CD4-positive, alpha-beta T cell treated with Interleukin-6 for 4 hours (primary cell): ENCODE data around the gene HIP1.
"Not testable (repeated sequence)": the region's sequence is repeated elsewhere in the genome, so short reads cannot be mapped to it uniquely, and the experiment has no call there.

Experiments
- DNase-seq: peaks from one replicate; pipeline ENCODE4 v3.0.0-alpha.2; 2020; ENCODE audit warnings: mixed read lengths

Gene HIP1

DNA sequence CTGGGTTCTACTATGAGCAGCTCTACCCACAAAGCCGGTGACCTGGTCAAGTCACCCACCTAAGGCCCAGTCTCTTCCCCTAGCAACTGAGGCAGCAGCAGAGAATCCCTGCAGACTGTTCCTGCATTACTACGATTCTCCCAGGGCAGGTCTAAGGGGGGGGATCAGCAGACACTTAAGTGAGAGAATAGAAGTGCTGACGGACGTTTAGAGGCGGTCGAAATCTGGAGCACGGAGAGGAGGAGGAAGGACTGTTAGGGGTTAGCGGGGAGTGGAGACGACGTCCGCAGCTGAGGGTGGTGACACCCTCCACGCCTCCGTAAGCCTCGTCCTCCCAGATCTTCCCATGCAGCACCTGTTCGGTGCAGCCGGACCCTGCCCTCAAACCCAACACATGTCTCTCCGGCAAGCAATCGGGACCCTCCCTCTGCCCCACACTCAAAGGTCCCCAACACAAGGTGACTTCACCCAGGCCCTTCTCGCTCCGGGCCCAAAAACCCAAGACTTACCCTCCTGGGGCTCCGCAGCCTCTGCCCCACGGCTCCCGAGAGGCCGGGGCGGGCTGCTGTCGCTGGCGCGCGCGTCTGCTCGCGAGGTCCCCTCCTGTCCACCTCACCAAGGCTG is 253.3 kb downstream of the HIP1 start:
- DNase-seq: not testable (repeated sequence)
